GM19438 (cell line): ENCODE data around the gene TMX3.

Experiments
- ATAC-seq: cut with Tn5 transposase; IDR thresholded peaks from one replicate; pipeline ENCODE4 v1.9.1; 2021; ENCODE audit warnings: low read depth; ENCODE audit not compliant: unreplicated experiment

Gene TMX3

DNA sequence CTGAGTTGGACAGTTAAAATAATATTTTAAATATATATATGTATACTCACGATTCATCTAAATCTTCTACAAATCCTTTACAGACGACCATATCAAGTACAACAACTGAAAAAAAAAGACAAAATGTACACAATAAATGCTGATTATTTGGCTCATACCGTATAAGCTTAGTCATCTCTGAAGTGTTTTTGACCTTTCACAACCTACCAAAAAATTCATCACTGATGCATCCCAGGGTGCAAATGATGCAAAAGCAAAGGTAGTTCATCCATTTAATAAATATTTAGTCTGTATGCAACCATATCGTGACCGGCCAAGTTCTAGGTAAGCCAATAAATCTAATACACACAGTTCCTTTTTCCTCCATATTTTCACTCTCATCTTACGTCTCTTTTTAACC, 1.1 kb downstream of the TMX3 start:
- no peak for ATAC-seq

DNA sequence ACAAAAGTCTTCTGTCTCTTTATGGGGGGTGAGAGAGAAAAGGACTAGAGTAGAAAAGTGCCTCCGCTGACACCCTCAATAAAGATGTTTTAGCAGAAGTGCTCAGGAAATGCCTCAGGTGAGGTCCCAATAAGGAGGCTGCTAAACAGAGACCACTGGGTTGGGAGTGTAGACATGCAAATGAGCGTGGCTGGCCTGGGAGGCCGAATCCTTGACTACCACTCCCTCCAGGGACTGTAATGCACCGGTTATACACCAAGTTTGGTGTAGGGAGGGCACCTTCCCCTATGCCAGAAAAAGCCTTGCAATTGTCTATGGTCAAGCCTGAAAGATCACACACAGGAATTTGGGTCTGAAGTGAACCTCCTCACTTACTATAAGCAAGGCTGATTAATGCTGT, 1.8 kb downstream of the TMX3 start:
- no peak for ATAC-seq

DNA sequence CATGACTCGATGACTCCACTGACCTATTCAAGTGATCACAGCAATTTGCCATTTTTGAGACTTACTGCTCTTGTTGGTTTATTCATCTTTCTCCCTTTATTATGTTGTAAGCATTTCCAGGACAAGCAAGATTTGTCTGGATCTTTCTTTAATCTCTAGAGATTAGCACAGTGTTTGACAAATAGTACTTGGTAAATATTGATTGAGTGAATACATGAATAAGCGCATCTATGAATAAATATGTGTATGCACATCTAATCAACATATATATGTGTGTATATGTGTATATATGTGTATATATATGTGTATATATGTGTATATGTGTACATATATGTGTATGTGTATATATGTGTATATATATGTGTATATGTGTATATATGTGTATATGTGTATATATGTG, 7.3 kb downstream of the TMX3 start:
- no peak for ATAC-seq

DNA sequence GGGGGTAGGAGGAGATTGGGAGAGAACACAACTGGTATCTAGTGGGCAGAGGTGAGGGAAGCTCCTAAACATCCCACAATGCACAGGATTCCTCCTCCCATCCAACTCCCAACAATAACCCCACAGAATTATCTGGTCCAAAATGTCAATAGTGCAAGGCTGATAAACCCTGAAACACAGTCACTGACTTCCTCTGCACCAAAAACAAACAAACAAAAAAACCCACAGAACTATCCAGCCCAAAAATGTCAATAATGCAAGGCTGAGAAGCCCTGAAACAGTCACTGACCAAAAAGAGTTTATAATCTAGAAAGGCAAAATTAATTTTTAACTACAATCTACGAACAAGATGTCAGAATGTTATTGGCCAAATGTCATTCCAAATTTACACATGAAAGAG, 9.8 kb downstream of the TMX3 start:
- ATAC-seq = no peak

DNA sequence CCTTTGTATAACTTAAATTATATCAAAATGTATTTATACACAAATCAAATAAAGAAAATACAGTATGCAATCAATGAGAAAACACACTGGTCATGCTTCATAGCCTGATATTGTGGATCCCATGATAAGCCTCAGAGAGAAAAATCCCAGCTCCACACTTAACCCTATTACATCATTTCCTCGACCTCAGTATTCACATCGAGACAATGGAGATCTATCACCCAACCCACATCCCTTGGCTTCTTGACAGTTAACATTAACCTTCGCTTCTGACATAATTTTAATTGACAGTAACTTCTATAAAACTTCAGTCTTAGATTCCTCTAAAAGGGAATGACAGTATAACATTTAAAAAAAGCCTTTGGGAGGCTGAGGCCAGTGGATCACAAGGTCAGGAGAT, 11.6 kb downstream of the TMX3 start:
- no peak for ATAC-seq

DNA sequence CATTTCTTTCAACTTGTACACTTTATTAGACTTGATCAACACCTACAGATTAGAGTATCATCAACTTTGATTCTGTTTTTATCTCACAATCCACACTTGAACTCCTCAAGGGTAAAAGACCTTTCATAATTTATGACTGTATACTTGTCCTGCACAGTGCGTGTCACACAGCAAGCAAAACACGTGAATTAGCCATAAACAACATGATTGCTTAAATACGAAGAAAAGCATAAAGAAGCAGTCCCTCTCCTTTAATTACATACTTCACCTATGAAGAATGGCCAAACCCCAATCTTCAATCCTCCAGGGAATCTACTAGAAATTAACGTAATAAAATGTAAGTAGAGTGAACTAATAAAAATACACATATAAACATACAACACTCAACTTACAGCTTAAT, 13.6 kb downstream of the TMX3 start:
- ATAC-seq = no peak

DNA sequence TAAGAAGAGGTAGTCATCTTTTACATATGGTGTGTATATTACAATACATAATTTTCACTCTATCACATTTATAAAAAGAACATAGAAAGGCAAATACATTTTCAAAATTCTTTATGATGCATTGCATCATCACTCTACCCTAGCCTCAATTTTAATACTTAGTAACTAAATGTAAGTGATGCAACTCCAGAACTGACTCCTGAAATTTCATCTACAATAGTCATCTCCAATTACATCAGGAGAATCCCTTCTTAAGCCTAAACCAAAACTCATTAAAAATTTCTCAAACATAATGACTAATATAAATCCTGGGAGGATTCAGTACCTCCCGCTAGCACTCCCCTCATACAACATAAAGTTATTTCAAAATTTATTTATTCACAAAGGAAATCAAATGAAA, 15.9 kb downstream of the TMX3 start:
- no peak for ATAC-seq

DNA sequence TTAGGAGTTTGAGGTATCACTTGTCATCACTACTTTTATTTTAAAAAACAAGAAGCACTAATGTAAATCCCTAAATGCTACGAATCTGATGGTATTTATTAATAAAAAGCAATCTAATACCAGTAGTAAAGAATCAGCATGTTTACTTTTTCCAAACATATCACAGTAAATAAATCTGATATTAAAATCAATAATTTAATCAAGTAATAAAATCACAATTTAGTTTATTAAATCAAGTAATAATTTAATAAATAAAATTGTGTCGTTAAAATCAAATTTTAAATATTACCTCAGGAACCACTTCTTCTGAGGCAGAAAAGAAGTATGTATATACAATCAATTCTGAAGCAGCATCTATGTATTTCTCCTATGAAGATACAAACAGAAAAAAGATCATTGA, 18.0 kb downstream of the TMX3 start:
- no peak for ATAC-seq

DNA sequence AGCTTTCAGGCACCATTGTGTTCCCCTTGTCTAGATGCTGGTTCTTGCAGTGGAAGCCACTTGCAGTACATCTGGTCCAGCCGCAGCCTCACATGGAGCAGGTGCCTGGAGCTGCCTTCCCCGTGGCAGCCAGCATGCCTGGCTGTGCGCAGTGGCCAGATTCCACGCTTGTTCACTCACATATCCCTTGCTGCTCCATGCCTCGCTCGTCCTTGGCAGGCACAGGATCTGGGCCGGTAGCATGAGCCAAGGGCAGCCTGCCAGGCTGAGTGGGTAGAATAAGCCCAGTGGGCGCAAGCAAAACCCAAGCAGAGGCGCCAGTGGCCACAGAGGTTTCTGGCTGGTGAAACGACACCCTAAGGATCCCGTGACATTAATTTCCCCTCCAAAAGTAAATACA, 20.6 kb downstream of the TMX3 start:
- ATAC-seq = no peak

DNA sequence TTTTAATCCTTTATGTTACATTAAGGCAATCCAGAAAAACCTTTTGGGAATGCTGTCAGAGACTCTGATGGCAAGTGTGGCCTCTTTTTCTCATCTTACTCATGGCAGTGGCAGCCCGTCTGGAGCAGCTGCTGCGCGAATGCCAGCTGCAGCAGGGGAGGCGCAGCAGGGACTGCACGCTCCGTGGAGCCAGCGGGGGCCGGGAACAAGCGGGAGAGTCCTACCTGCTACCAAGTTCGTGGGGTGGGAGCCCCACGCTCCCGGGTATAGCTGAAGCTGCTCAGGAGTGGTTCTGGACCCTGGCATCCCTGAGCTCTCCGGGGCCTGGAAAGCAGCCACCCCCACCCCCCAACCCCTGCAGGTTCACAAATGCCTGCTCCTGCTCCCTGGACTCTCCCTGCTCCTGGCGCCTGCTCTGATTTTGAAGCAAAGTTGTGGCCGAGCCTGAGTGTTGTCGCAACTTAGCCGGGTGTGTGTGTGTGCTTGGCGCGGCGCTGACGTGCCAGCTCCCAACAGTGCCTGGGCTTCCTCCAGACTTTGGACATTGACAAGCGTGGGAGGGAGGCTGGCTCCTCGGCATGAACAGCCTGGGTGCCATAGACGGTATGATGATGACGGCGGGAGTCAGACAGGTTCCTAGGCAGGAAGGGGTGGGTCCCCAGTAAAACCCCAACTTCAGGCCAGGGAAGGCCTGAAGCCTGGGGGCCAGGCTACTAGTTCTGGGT, 21.7 kb downstream of the TMX3 start:
- ATAC-seq = no peak

DNA sequence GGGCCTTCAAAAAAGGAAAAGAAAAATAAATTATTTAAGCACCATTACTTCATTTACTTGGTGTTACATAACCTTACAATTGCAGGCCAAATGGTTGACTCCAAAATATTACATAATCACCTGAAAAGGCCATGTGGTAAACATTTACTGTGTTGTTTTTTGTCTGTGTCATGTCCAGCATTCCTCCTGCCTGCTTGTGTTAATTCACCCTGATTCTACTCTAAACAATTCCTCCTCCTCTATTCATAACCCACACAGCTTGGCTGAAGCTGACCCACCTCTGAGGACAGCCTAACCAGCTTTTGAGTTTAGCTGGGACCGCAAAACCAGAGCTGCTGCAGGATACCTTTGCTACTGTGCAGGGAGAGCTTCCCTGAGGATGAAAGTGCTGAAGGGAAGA, 35.4 kb downstream of the TMX3 start:
- ATAC-seq = no peak

DNA sequence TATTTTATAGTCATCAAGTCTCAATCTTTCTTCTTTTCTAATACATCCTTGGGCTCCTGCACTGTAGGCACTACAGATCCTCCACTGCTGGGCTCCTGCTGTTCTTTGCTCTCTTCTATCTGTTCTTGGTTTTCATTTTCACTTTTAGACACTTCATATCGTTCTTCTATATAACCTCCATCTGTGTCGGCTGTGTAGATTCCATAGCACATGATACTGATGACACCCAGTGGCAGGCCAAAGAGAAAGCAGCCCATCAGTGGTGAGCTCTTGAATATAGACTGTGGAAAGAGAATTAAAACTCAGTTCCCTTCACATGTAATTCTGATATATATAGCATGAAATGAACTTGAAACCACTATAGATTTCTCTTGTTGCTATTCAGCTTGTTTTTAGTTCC, 38.0 kb downstream of the TMX3 start:
- no peak for ATAC-seq

DNA sequence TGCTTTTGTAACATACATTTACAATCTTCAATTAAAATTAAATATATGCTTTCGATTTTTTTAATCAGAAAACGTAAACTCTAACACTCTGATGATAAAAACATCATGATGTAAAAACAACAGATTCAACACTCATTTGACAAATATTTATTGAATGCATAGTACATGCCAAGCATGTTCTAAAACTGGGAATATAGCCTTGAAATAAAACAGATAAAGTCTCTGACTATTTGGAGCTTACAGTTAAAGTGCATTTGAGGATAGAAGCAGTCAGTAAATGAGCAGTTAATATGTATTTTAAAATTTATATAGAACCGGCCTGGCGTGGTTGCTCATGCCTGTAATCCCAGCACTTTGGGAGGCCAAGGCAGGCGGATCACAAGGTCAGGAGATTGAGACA, 47.8 kb downstream of the TMX3 start:
- ATAC-seq = no peak

DNA sequence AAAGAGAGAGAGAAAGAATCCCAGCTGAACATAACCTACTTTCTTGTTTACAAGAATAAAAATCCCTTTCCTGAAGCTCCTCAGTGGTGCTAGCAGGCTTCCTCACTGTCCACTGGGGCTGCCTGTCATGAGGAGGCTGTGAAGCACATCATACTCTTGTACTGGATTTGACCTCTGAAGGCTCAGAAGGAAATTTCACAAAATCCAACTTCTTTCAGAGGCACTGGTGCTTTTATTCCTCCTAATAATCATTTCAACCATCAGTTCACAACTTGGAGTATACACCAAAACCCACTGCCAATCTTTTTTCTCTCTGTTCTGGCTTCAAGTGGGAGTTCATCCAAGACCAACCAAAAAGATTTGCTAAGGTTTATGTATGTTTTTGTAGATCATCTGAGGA, 48.5 kb downstream of the TMX3 start:
- no peak for ATAC-seq

DNA sequence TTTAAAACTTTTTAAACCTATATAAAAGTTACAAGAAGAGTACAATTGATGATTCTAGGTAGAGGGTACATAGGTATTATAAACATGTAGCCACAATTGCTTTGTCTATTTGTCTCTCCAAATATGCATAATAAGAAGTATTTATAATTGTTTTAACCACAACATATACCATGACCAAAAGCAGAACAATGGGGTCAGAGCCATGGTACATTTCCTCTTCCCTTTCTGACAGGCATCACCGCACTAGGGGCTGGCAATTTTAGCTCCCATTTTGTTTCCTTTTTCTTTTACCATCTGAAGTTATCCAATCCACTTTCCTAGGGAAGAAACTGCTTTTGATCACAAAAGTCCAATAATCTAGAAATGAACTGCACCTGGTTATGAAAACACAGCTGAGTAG, 49.3 kb downstream of the TMX3 start:
- no peak for ATAC-seq

DNA sequence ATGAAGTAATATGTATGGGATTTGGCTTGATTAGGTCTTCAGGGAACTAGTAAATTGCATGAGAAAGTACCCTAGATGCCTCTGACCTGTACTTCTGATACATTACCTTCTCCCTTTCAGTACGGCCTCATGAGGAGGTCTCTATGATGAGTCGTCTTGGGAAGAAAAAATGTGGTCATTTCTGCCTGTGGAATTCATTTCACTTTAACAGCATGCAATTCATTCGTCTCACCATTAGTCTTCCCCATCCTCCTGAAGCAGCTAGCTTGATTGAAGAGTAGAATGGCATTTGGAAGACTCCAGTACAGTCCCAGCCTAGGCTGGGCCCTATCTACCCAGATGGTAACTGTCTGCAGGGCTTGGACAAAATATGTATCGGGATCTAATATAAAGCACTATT, 52.2 kb downstream of the TMX3 start:
- ATAC-seq = no peak

DNA sequence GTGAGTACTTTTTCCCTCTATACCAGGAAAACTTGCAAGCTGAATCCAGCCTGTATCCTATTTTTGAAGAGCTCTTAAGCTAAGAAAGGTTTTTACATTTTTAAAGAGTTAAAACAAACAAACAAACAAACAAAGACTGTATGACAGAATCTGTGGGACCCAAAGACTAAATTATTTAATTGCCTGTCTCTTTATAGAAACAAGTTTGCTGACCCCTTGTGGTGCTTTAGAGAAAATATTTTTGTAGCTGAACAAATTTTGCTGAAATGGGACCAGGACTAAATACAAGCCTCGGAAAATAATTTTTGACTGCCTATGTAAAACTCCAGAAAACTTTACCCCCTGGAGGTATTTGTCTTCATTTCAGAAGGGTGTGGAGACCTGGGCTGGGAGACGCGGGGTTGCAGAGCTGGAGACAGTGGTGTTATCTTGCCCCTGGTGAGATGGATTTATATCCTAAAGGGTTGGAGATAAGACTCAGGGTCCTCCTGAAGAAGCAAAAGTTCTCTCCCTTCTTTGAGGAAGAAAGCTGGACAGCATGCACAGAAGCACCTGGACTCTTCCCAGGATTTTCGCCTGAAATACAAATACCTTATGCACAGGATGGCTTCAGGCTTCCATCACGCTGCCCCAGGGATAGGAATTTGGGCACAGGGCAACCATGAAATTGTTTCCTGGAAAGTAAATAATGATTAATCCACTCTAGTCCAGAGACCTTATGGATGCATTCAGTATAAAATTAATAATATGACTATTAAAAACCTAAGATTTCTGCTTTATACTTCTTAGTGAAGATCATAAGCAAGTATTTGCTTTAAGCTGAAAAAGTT, 54.3 kb downstream of the TMX3 start:
- ATAC-seq = no peak

DNA sequence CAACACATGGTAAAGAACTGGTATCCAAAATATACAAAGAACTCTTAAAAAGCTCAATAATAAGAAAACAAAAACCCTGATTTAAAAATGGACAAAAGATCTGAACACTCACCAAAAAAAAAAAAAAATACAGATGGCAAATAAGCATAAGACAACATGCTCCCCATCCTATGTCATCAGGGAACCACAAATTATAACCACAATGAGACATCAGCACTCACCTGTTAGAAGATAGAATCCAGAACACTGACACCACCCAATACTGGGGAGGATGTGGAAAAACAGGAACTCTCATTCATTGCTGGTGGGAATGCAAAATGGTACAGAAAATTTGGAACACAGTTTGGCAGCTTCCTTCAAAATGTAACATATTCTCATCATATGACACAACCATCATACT, 66.7 kb downstream of the TMX3 start:
- ATAC-seq = no peak

DNA sequence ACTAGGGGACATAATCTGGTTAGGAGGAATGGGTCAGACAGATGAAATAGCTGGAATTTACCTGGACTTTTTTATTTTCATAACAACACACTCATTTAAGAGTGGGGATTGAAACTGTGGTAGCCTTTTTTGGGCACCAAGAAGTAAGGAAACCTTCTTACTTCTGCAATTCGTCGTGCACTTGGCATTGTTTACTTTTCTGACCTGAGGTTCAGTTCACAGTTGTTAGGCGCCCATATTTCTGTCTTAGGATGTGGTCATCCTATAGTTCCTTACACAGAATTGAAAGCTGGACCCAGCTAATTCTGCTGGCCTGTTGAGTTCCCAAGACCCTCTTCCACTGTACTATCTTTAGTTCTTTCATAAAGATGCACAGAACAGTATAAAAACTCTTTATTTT, 72.9 kb downstream of the TMX3 start:
- no peak for ATAC-seq

DNA sequence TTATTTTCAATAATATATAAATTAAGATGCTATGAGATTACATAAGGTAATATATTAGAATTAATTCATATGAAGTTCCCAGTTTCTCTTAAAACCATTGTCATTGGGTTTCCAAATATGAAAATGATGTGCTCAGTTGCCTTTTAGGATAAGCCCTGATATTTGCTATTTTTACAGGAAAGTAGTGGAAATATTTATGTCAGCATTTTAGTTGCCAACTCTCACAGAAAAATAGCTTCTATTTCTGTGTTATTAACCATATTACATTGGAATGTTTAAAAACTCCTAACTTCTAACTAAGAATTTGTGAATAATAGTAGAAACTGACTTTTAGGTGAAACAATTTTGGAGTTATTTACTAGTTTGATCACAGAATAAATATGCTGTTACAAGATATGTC, 74.0 kb downstream of the TMX3 start:
- ATAC-seq = no peak

DNA sequence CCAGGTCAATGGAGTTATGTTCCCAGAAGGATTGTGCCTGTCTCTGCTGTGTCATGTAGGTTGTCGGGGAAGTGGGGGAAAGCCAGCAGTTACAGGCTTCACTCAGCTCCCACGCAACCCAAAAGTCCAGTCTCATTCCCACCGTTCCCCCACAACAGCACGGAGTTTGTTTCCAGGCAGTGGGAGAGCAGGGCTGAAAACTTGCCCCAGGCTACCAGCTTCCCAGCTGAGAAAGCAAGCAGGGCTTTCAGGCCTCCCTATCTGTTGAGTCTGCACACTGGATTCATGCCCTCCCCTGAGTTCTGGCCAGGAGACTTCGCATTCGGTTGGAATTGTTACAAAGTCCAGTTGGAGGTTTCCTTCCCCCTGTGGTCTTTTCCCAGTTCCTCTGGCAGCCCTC, 76.3 kb downstream of the TMX3 start:
- no peak for ATAC-seq

DNA sequence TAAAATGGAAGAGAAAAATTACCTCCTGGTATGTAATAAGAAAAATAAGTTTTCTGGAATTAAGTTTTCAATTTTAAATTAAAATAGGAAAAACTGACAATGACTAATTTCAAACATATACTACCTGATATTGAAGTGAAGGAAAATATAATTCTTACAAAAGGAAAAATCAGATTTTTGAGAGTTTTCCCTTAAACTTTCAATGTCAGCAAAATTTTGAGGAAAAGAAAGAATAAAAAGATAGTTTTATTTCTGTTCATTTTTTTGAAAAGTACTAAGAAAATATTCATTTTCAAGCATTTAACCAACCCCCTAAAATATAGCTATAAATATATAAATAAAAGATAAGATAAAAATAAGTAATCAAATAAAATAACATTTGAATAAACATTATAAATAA, 87.1 kb downstream of the TMX3 start:
- no peak for ATAC-seq
